Activated naive CD8-positive, alpha-beta T cell treated with anti-CD3 and anti-CD28 coated beads, Interleukin-2, amount 50 U/mL, for 16 hours (primary cell): ENCODE measurements around the gene SYNPO2.

Source experiments
- DNase-seq: peaks from one replicate; pipeline ENCODE4 v3.0.0-alpha.2; 2020; ENCODE audit warnings: low read depth, low spot score

The SYNPO2 gene

DNA sequence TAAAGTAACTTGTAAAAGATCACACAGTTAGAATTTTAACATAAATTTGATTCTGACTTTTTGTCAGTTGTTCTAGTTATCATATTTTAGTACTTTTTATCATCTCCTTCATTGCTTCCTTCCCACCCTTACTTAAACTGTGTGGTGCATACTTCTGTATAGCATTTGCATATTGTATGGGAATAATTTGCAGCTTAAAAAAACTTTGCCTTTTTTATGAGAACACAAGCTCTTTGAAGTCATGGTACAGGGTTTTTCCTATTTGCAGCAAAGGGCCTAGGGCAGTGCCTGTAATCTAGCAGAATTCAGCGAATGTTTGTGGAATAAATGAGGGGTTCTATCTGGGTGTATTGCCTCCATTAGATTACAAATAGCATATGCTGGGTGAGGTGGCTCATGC lies 41.6 kb downstream of the SYNPO2 start:
- no peak for DNase-seq

DNA sequence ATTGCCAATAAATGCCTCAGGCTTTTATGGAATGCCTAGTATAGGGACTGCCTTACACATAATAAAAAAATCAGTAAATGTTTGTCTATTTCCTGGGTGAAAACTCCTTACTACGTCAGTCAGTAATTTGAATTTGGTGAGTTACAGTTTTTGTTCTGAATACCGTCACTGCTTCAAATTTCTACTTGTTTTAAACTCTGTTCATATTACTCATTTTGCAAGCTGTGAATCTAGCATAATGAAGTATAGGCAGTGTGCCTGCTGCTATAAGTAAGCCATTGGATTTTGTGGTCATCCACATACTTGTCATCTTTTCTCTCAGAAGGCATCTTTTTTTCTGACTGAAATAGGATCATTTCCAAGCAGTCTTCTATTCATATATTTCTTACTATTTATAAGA lies 43.1 kb downstream of the SYNPO2 start:
- DNase-seq = no peak

DNA sequence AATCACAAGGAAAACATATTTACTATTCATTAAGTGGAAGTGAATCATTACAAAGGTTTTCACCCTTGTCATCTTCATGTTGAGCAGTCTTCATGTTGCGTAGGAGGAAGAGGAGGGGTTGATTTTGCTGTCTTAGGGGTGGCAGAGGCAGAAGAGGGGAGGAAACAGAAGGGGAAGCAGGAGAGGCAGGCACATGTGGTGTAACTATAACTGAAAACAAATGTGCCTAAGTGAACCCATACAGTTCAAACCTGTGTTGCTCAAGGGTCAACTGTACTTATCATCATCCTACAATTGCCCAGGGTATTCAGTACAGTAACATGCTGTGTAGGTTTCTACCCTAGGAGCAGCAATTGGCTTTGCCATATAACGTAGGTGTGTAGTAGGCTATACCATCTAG lies 47.2 kb downstream of the SYNPO2 start:
- no peak for DNase-seq

DNA sequence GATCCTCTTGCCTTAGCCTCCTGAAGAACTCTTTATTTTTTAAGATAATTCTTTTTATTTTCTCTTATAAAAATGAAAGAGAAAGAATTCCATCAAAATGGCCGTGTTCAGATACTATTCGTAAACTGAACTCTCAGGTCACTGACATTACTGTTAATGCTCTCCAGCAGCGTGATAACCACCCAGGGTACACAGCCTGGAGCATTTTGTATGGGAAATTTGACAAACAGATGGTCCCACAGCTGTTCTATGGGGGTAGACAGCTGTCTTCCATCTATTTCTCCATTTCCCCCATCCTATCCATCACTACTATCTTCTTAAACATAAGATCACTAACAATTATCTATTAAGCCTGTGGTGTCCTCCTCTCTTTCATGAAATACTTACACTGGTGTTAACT lies 47.8 kb downstream of the SYNPO2 start:
- DNase-seq = no peak

DNA sequence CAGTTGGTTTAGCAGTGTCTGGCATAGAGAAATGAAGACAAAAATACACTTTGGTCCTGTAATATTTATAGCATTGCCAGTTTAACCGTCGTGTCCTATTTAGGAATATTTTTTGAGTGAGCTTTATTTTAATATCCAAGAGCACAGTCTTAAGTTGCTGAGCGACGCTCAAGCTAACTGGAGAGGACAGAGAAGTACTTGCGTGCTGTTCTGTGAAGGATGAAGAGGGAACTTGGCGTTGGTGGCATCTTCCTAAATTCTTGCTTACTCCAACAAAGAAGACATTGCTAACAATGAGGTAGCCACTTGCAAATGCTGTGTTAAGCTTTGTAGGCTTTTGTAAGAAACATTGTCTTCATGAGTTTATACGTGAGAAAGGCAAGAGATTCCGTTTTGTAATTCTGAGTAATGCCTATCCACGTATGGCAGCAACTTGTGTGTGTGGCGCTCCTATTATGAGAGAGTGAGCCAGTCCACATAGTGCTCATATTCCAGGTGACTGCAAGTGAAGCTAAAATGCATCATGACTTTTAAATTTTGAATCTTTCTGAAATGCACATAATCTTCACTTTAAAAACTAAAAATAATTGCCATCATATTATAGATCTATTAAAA lies 50.6 kb downstream of the SYNPO2 start:
- DNase-seq = no peak

DNA sequence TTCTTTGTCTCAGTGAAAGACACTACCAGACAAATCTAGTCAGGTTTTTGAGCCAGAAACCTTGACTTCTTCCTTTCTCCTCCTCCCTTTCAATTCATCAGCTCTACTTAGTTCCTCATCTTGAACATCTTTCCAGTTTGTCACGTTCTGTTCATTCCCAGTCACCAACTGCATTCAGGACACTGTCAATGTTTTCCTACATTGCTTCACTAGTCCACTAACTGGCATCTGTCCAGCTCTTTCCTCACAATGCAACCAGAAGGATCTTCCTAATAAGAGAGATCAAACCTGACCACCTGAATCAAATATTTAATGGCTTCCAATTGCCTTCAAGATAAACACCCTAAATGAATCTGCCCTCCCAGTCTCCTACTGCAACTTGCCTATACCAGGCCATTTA lies 52.5 kb downstream of the SYNPO2 start:
- DNase-seq = no peak

DNA sequence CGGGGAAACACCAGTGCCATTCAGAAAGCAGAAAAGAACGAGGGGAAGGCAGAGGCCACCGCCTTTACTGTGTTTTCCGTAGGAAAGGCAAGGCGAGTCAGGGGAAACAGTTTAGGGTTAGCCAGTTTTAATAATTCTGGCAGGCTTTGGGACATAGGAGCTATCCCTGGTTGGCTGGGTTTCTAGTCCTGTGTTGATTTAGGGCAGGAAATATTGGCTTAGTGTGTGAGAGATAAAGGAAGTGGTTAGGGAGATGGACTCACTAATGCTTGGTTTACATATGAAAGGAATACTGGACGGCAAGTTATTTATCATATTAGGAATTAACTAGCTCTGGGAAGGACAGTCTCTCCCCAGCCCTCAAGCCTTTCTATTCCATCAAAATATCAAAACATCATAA lies 53.1 kb downstream of the SYNPO2 start:
- DNase-seq = no peak

DNA sequence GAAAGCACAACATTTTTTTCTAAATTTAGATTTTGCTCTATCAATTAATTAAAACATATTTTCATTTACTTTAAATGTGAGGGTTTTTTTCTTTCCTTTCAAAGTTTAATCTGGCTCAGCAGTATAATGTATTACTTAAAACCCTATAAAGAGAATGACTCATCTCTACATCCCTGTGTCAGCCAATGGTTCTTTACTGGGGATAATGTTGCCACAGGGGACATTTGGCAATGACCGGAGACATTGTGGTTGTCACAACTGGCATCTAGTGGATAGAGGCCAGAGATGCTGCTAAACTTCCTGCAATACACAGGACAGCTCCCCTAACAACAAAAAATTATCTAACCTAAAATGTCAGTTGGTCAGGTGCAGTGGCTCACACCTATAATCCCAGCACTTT lies 53.8 kb downstream of the SYNPO2 start:
- no peak for DNase-seq

DNA sequence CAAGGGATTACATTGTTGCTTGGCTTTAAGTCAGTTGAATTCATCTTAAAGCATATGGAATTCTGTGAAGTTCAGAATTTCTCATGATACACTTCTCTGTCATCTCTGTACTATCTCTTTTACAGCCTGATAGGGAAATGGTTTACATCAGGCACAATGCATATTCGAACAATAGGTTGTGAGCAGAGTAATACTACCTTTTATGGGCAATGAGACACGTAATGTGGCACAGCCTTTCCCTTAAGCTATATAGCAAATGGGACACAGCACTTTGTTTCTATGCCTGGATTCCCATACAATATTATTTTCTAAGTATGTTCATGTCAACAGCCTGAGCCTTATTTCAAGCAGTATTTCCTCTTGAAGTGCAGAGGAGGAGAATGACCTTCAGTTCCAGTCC lies 58.4 kb downstream of the SYNPO2 start:
- no peak for DNase-seq

DNA sequence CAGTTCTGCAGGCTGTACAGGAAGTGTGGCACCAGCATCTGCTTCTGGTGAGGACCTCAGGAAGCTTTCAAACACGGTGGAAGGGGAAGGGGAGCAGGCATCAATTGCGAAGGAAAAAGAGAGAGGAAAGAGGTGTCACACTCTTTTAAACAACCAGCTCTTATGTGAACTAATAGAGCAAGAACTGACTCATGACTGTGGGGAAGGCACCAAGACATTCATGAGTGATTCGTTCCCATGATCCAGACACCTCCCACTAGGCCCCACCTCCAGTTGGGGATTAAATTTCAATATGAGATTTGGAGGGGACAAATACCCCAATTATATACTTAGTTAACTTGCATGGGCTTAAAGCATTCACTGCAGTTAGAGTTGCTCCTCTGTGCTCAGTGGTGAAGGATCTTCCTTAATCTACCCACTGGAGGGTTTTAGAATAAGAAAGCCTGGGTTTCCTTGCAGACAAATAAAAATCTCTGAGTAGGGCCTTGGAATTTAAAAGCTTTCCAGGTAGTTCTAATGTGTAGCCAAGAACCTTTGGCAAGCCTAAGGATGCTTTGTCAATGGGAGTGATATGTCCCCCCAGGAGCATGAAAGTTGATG lies 60.0 kb downstream of the SYNPO2 start:
- no peak for DNase-seq

DNA sequence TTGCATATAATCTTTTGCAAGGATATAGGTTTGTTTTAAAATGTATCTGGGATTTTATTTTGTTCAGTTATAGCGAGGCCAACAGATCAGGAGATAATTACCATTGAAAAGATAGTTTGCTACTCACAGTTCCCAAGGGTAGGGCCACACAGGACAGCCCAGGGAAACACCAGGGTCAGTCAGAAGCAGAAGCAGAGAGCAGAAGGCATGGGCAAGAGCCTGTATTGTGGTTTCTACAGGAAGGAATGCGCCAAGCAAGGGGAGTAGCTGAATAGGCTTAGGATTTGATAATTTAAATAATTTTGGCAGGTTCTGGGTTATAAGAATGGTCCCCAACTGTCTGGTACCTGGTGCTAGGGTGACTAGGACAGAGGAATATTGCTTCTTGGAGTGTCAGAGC lies 61.6 kb downstream of the SYNPO2 start:
- no peak for DNase-seq

DNA sequence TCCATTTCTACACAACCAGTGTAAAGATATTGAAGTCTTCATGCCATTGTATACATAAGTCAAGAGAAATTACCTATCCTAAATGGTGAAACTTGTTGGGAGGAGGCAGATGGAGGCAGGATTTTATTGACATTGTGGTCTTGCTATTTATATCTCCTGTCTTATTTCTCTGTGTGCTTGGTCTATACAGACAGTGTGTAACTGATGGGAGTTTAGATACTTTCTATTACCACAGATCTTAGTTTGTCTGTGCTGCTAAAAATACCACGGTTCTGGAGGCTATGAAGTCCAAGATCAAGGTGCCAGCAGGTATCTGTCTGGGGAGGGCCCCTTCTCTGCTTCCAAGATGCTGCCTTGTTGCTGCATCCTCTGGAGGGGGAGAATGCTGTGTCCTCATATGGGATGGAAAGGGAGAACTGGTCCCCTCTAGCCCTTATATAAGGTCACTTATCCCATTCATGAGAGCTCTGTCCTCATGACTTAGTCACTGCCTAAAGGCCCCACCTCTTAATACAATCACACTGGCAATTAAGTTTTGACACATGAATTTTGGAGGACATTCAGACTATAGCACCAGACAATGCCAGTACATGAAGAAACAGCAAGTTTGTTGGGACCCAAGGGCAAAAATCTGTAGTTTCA lies 62.4 kb downstream of the SYNPO2 start:
- no peak for DNase-seq

DNA sequence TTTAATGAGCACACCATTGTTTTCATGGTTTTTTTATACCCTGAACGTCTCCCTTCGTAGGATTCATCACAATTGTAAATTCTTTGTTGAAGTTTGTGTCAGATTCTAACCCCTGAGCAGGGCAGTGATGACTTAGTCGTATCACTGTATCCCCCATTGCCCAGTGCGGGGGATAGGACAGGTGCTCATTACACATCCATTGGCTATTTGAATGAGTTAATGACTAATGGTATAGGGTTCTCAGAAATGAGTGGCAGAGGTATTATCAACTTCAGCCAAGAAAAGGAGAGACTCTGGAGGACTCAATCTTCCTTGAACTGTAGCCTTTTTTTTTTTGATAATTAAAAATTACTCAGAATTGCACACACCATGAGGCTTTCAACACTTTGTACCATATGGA lies 64.6 kb downstream of the SYNPO2 start:
- no peak for DNase-seq

DNA sequence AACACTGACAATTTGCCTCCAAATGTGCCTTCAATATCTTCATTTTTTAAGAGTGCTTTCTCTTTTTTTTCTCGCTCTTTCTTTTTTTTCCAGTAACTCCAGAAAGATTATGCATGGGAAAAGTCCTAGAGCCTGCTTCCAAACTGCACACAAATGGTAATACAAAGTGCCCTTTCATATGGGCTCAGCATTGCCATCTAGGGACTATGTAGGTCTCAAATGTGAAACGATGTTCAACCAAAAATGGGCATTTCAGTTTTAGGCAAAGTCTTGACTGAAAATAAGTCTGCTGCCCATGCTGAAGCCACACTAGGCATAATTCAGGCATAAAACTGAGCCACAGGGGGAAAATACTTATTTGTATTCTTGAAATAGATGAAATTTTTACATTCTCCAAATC lies 65.6 kb downstream of the SYNPO2 start:
- DNase-seq = no peak

DNA sequence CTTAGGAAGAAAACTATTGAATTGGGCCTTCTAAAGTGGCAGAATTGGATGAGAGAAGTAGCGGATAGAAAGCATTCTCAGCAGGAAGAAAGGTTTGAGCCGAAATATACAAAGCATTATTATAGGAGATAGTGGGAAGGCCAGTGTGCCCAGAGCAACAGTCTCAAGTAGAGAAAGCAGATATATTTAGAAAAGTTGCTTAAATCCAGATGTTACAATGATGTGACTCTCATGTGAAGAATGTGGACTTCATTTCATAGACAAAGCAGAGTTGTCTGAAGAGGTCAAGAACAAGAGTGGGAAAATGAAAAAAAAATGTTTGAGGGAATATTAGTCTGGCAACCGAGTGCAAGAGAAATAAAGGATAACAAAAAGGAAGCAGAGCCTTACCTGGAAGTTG lies 66.9 kb downstream of the SYNPO2 start:
- DNase-seq = no peak

DNA sequence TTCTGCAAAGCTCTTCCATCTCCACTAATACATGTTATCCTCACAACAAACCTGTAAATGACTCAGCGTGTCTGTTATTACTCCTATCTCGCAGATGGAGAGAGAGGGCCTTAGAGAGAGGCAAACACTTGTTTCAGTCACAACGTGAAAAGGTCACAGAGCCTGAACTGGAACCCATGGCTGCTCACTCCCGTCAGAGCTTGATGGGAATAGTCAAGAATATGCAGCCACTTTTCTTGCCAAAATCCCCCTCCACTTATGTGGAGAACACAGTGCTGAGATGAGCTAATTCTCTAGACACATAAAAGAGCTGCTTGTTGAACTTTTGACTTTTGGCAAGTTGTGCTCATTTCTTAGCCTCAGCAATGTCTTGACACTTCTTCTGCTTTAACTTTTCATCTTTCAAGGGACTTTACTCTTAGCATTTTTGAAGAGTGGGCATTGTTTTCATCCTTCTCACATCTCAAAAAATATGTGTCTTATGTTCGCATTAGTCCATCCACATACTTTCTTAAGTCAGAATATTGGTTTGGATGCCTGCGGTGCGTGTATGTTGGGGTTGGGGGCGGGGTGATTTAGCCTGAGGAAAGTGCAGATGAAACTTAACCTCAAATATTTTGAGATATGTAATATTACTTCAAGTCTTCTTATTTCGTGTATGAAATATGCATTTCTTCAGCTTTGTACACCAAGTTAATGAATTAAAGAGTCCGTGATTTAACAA lies 69.2 kb downstream of the SYNPO2 start:
- DNase-seq = no peak

DNA sequence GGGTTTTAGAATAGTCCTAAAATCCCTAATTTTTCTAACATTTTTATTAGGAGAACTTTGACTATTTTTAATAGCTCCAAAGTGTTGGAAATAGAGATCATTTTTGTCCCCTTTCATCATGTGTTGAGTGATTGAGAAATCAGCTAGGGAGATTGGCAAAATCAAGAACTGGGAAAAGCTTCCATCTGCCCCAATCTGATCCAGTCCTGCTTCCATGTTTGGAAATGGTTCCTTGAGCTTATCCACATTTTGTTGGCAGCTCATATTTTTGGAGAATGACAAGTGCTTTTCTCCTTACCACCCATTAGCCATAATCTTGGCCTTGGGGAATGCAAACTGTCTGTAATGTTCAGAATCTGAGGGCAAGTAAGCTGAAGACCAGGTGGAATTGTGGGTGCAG lies 73.9 kb downstream of the SYNPO2 start:
- no peak for DNase-seq

DNA sequence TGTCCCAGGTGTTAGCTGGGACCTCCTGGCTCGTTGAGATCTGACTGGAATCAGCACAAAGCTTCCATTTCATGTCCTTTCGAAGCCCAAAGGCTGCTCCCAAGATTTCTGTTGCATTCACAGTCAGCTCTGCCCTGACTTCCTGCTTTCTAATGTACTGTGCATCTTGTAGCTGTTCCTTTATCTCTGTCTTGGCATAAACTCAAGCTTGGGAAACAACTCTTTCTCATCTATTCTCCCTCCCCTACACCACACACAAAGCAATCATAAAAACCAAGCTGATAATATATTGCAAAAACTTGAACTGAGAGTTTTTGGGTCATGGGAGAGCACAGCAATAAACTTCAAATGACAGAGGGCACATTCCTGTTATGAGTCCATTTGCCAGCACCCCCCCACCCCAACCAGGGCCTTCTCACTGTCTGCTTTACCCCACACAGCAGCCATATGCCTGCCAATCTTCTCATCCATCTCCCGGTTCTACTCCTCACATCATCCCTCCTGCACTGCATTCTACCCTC lies 76.3 kb downstream of the SYNPO2 start:
- no peak for DNase-seq

DNA sequence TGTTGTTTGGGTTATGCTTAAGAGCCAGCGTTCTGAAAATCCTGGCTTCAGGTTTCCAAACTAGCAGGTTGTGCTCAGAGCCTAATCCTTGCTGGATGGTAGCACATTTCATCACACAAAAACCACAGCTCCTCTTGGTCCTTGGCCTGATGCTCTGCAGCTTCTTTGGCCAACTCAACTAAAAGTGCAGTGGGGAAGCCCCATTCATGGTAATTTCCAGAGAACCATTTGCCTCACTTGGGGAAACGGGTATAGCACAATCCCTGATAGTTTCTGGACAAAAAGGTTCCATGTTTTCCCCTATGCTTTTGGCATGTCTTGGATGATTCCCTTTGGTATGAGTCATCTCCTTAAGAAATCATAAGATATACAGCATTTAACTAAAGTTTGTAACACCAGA lies 78.7 kb downstream of the SYNPO2 start:
- no peak for DNase-seq

DNA sequence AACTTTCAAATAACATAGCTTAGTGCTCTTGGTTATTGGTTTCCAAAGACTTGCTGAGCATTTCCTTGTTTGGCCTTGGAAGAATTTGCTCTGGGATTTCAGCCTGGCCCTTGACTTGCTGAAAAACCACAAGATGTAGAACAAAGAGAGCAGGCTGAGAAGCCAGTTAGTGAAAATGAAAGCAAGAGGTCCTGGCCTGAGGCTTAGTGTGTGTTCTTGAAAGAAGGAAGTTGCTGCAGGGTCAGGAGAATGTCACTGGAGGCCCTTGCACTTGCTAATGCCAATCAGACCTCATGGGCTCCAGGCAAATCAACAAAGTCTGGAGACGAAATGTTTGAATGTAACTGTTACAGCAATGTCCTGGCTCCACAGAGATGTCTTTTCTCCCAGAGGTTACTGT lies 79.4 kb downstream of the SYNPO2 start:
- no peak for DNase-seq

DNA sequence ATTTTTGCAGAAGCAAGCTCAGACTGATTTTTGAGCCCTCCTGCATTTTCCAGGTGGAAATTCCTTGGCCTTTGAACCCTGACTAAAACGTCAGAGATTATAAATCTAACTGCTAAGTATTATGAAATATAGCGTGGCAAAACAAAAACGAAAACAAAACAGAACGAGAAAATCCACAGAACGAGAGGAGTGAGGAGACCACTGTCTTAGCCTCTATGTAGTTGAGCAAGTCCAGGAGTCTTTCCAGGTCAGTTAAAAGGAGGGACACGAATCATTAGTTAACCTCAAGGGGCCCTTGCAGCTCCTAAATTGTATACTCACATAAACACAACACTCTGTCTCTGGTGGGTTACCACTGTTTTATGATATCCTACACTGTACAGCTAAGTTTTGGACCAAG lies 80.2 kb downstream of the SYNPO2 start:
- DNase-seq = no peak

DNA sequence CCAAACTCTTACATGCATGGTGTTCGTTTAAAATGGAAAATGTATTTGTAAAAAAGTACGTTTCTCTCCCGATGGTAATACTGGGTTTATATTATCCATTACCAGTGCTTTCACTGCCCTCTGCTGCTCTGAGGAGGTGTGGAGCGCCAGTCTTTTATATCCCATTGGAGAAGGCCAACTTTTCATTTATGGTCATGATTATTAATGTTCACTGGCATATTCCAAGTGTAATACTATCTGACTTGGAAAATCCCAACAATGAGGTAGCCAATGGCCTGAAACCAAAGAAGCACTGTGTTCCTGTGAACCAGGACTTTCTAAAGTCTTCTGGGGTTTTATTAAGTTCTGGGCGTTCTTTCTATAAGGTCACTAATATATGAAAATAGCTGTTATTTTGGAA lies 80.7 kb downstream of the SYNPO2 start:
- no peak for DNase-seq

DNA sequence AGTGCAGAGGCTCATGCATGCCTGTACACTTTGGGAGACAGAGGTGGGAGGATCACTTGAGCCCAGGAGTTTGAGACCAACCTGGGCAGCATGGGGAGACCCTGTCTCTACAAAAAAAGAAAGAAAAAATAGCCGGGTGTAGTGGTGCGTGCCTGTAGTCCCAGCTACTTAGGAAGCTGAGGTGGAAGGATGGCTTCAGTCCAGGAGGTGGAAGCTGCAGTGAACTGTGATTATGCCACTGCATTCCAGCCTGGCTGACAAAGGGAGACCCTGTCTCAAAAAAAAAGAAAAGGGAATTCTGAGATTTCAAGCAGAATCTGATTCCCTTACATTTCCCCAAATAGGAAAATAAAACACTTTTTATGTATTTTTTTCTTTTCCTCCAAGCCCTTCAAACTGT lies 83.5 kb downstream of the SYNPO2 start:
- DNase-seq = no peak
